ENCODE data around the gene CANX.
"Not testable (repeated sequence)": the region's sequence is repeated elsewhere in the genome, so short reads cannot be mapped to it uniquely, and the experiment has no call there.

The CANX gene

GRCh38 chr5:179698935-179699615, at the start of gene CANX:
TSS of gene CANX (plus strand) at chr5:179698967. CDS start at chr5:179705682, 6,715 bp downstream.
- DNase-seq (ENCODE audit: low read depth) = no peak

- not testable (repeated sequence) for DNase-seq (ENCODE audit: low read depth)
Observed at GRCh38 chr5:179649166-179649703, 49.5 kb upstream of the CANX start.

- not testable (repeated sequence) for DNase-seq (ENCODE audit: low read depth)
Observed at GRCh38 chr5:179650245-179650644, 48.5 kb upstream of the CANX start.

- DNase-seq (ENCODE audit: low read depth) = not testable (repeated sequence)
Observed at GRCh38 chr5:179653135-179653534, 45.6 kb upstream of the CANX start.

GRCh38 chr5:179657302-179658178, 41.2 kb upstream of the CANX start:
- not testable (repeated sequence) for DNase-seq (ENCODE audit: low read depth)

- not testable (repeated sequence) for DNase-seq (ENCODE audit: low read depth)
Observed at GRCh38 chr5:179658179-179658856, 40.4 kb upstream of the CANX start.

- DNase-seq (ENCODE audit: low read depth) = not testable (repeated sequence)
Observed at GRCh38 chr5:179661647-179662046, 37.1 kb upstream of the CANX start.

GRCh38 chr5:179668391-179668790, 30.4 kb upstream of the CANX start:
- DNase-seq (ENCODE audit: low read depth) = no peak

- peak; percentile 66 for DNase-seq (ENCODE audit: low read depth)
Observed at GRCh38 chr5:179678223-179679013, 20.3 kb upstream of the CANX start.

- DNase-seq (ENCODE audit: low read depth) = no peak
Observed at GRCh38 chr5:179679014-179679674, 19.6 kb upstream of the CANX start.

GRCh38 chr5:179680014-179680779, 18.6 kb upstream of the CANX start:
- DNase-seq (ENCODE audit: low read depth) = no peak

- DNase-seq (ENCODE audit: low read depth) = no peak
Observed at GRCh38 chr5:179680780-179681401, 17.9 kb upstream of the CANX start, which contains the start of gene CBY3. TSS of gene CBY3 (minus strand) at chr5:179681034. CDS start at chr5:179680918, 116 bp downstream.

GRCh38 chr5:179689212-179689611, 9.6 kb upstream of the CANX start:
- not testable (repeated sequence) for DNase-seq (ENCODE audit: low read depth)

GRCh38 chr5:179694561-179694960, 4.2 kb upstream of the CANX start:
- DNase-seq (ENCODE audit: low read depth) = no peak

- DNase-seq (ENCODE audit: low read depth) = no peak
Observed at GRCh38 chr5:179696603-179697002, 2.2 kb upstream of the CANX start.

- DNase-seq (ENCODE audit: low read depth) = no peak
Observed at GRCh38 chr5:179697108-179697507, 1.7 kb upstream of the CANX start.

GRCh38 chr5:179697543-179697942, 1.2 kb upstream of the CANX start:
- DNase-seq (ENCODE audit: low read depth) = not testable (repeated sequence)

- DNase-seq (ENCODE audit: low read depth) = peak; percentile 84
Observed at GRCh38 chr5:179697993-179698934, 503 bp upstream of the CANX start.

Data from HS-27A (cell line).